GM10266 (cell line): ENCODE measurements around the gene CPNE5.

Source experiments
- DNase-seq: peaks from one replicate; pipeline ENCODE4 v3.0.0; 2012; ENCODE audit errors: extremely low spot score
- CTCF ChIP-seq: IDR thresholded peaks from 2 replicates; pipeline ENCODE4 v1.5.1; 2012; ENCODE audit warnings: mild to moderate bottlenecking, low read depth; ENCODE audit not compliant: control insufficient read depth, insufficient read depth; ENCODE audit errors: missing control alignments

CPNE5 gene

GRCh38 chr6:36863670-36864540, 24.7 kb upstream of the CPNE5 start:
- DNase-seq = no peak
- TF ChIP-seq CTCF = no peak

- no peak for DNase-seq
- TF ChIP-seq CTCF = no peak
Observed at GRCh38 chr6:36862848-36863382, 23.7 kb upstream of the CPNE5 start.

GRCh38 chr6:36862164-36862847, 23.1 kb upstream of the CPNE5 start:
- no peak for TF ChIP-seq CTCF
- DNase-seq = no peak

GRCh38 chr6:36860126-36860525, 20.9 kb upstream of the CPNE5 start:
- no peak for TF ChIP-seq CTCF
- no peak for DNase-seq

- DNase-seq = no peak
- TF ChIP-seq CTCF = no peak
Observed at GRCh38 chr6:36858407-36858981, 19.2 kb upstream of the CPNE5 start.

- TF ChIP-seq CTCF = no peak
- DNase-seq = no peak
Observed at GRCh38 chr6:36857325-36857724, 18.1 kb upstream of the CPNE5 start.
